Stimulated activated CD4-positive, alpha-beta T cell treated with anti-CD3 and anti-CD28 coated beads, Interleukin-4, amount 100 ng/mL, for 48 hours (primary cell): ENCODE measurements around the gene CSH2.

Experiments used
- DNase-seq, 2 donors: peaks; one replicate each; pipeline ENCODE4 v3.0.0-alpha.2; 2020; ENCODE audit warnings: low read depth in 2 of 2

Gene CSH2

GRCh38 chr17:63834431-63835166 is 38.9 kb downstream of the CSH2 start:
- DNase-seq, result peak in 1 of 2 donors; percentile 67

GRCh38 chr17:63833741-63834373 is 39.6 kb downstream of the CSH2 start:
- no peak for DNase-seq

- no peak for DNase-seq
These were observed 40.3 kb downstream of the CSH2 start for GRCh38 chr17:63833026-63833740.

- no peak for DNase-seq
These were observed 41.0 kb downstream of the CSH2 start for GRCh38 chr17:63832455-63832854.

- no peak for DNase-seq
These were observed 41.5 kb downstream of the CSH2 start for GRCh38 chr17:63832014-63832413.

- no peak for DNase-seq
These were observed 42.0 kb downstream of the CSH2 start for GRCh38 chr17:63831505-63831904.

- DNase-seq, result no peak
These were observed 42.5 kb downstream of the CSH2 start for GRCh38 chr17:63830904-63831491.

- no peak for DNase-seq
These were observed 43.2 kb downstream of the CSH2 start for GRCh38 chr17:63830278-63830677.

- DNase-seq, result no peak
These were observed 44.5 kb downstream of the CSH2 start for GRCh38 chr17:63828936-63829335.

GRCh38 chr17:63827801-63828221 is 45.7 kb downstream of the CSH2 start:
- no peak for DNase-seq

- DNase-seq, result peak; percentile 89 to 95
These were observed 46.3 kb downstream of the CSH2 start, which contains the start of the genes FTSJ3 and PSMC5 for GRCh38 chr17:63827002-63827800. Gene FTSJ3 (minus strand): TSS chr17:63827663. CDS start chr17:63826902, 761 bp downstream. Gene PSMC5 (plus strand): TSS chr17:63827431. CDS start chr17:63827491, 60 bp downstream.

GRCh38 chr17:63826468-63827001 is 46.9 kb downstream of the CSH2 start:
- DNase-seq, result no peak

GRCh38 chr17:63824362-63824761 is 49.1 kb downstream of the CSH2 start:
- DNase-seq, result no peak

GRCh38 chr17:63823659-63824331 is 49.7 kb downstream of the CSH2 start:
- no peak for DNase-seq

GRCh38 chr17:63822537-63822936 is 50.9 kb downstream of the CSH2 start:
- no peak for DNase-seq
